ENCODE measurements around the gene PLAAT2. TPM values are rescaled to one million over a fixed set of nuclear protein-coding genes. Genes with fewer than 3 reads are reported as not detected.

Gene PLAAT2
- total and polyA plus RNA-seq, 2 of the 13 experiments (the other 11 are each of a cell fraction or from before 2014, with no cell fraction given) = 0.22 TPM; not detected in 1

DNA sequence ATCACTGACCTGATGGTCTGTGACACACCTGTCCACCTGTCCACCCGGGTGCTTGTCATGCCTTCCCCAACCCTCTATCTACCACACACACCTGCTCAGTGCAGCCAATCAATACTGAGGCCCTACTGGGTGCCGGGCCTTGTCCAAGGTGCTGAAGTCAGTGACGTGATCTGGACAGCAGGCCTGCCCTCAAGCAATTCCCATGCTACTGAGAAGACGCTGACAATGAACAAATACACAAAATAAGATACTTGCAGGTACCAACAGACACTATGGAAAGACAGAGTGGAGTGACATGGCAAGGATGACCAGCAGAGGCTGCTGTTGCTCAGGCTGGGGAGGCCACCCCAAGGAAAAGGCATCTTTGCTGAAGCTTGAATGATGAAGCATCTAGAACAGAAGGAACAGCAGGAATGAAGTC, 29.8 kb upstream of the PLAAT2 start (continued):
- TF ChIP-seq, protein P1, sequence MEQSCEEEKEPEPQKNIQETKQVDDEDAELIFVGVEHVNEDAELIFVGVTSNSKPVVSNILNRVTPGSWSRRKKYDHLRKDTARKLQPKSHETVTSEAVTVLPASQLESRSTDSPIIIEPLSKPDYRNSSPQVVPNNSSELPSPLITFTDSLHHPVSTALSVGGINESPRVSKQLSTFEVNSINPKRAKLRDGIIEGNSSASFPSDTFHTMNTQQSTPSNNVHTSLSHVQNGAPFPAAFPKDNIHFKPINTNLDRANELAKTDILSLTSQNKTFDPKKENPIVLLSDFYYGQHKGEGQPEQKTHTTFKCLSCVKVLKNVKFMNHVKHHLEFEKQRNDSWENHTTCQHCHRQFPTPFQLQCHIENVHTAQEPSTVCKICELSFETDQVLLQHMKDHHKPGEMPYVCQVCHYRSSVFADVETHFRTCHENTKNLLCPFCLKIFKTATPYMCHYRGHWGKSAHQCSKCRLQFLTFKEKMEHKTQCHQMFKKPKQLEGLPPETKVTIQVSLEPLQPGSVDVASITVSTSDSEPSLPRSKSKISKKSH (CRISPR knock-in tag; IDR thresholded peaks at IDR 0.05; ENCODE audit: borderline replicate concordance) = no peak
- TF ChIP-seq RAD21 (CRISPR knock-in tag; IDR thresholded peaks at IDR 0.05) (peak; percentile 75), ZNF776 (CRISPR knock-in tag; IDR thresholded peaks at IDR 0.05) (no peak), ZNF331 (CRISPR knock-in tag; IDR thresholded peaks at IDR 0.05) (peak; percentile 37; the same call in 1 of the 2 replicates), ATF7 (IDR thresholded peaks at IDR 0.05) (no peak), ATF7 (CRISPR knock-in tag; IDR thresholded peaks at IDR 0.05) (no peak), CAMTA2 (CRISPR knock-in tag; IDR thresholded peaks at IDR 0.05; ENCODE audit: borderline replicate concordance) (no peak), ZNF749 (CRISPR knock-in tag; IDR thresholded peaks at IDR 0.05; ENCODE audit: borderline replicate concordance) (no peak), ZKSCAN5 (CRISPR knock-in tag; IDR thresholded peaks at IDR 0.05) (no peak), ZSCAN9 (CRISPR knock-in tag; IDR thresholded peaks at IDR 0.05; ENCODE audit: borderline replicate concordance) (no peak), ZNF746 (CRISPR knock-in tag; IDR thresholded peaks at IDR 0.05) (no peak), NFKB2 (CRISPR knock-in tag; IDR thresholded peaks at IDR 0.05; ENCODE audit: borderline replicate concordance) (0 out of 2 replicates have a peak, but pooled peaks have one; percentile 31), ZKSCAN1 (IDR thresholded peaks at IDR 0.05; ENCODE audit: low read length) (peak; percentile 88), ZNF292 (CRISPR knock-in tag; IDR thresholded peaks at IDR 0.05; ENCODE audit: borderline replicate concordance, low read depth) (no peak), ZNF747 (CRISPR knock-in tag; IDR thresholded peaks at IDR 0.05; ENCODE audit: borderline replicate concordance) (no peak), KAT7 (CRISPR knock-in tag; IDR thresholded peaks at IDR 0.05; ENCODE audit: borderline replicate concordance) (no peak)
- TF ChIP-seq, protein P2, sequence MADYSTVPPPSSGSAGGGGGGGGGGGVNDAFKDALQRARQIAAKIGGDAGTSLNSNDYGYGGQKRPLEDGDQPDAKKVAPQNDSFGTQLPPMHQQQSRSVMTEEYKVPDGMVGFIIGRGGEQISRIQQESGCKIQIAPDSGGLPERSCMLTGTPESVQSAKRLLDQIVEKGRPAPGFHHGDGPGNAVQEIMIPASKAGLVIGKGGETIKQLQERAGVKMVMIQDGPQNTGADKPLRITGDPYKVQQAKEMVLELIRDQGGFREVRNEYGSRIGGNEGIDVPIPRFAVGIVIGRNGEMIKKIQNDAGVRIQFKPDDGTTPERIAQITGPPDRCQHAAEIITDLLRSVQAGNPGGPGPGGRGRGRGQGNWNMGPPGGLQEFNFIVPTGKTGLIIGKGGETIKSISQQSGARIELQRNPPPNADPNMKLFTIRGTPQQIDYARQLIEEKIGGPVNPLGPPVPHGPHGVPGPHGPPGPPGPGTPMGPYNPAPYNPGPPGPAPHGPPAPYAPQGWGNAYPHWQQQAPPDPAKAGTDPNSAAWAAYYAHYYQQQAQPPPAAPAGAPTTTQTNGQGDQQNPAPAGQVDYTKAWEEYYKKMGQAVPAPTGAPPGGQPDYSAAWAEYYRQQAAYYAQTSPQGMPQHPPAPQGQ (CRISPR knock-in tag; IDR thresholded peaks at IDR 0.05; ENCODE audit: borderline replicate concordance) = no peak
- TF ChIP-seq, protein P3, sequence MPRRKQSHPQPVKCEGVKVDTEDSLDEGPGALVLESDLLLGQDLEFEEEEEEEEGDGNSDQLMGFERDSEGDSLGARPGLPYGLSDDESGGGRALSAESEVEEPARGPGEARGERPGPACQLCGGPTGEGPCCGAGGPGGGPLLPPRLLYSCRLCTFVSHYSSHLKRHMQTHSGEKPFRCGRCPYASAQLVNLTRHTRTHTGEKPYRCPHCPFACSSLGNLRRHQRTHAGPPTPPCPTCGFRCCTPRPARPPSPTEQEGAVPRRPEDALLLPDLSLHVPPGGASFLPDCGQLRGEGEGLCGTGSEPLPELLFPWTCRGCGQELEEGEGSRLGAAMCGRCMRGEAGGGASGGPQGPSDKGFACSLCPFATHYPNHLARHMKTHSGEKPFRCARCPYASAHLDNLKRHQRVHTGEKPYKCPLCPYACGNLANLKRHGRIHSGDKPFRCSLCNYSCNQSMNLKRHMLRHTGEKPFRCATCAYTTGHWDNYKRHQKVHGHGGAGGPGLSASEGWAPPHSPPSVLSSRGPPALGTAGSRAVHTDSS (CRISPR knock-in tag; conservative IDR thresholded peaks at IDR 0.05) = no peak
- TF ChIP-seq, protein P4, sequence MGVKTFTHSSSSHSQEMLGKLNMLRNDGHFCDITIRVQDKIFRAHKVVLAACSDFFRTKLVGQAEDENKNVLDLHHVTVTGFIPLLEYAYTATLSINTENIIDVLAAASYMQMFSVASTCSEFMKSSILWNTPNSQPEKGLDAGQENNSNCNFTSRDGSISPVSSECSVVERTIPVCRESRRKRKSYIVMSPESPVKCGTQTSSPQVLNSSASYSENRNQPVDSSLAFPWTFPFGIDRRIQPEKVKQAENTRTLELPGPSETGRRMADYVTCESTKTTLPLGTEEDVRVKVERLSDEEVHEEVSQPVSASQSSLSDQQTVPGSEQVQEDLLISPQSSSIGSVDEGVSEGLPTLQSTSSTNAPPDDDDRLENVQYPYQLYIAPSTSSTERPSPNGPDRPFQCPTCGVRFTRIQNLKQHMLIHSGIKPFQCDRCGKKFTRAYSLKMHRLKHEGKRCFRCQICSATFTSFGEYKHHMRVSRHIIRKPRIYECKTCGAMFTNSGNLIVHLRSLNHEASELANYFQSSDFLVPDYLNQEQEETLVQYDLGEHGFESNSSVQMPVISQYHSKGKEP (CRISPR knock-in tag; IDR thresholded peaks at IDR 0.05) = no peak
- TF ChIP-seq, protein P5, sequence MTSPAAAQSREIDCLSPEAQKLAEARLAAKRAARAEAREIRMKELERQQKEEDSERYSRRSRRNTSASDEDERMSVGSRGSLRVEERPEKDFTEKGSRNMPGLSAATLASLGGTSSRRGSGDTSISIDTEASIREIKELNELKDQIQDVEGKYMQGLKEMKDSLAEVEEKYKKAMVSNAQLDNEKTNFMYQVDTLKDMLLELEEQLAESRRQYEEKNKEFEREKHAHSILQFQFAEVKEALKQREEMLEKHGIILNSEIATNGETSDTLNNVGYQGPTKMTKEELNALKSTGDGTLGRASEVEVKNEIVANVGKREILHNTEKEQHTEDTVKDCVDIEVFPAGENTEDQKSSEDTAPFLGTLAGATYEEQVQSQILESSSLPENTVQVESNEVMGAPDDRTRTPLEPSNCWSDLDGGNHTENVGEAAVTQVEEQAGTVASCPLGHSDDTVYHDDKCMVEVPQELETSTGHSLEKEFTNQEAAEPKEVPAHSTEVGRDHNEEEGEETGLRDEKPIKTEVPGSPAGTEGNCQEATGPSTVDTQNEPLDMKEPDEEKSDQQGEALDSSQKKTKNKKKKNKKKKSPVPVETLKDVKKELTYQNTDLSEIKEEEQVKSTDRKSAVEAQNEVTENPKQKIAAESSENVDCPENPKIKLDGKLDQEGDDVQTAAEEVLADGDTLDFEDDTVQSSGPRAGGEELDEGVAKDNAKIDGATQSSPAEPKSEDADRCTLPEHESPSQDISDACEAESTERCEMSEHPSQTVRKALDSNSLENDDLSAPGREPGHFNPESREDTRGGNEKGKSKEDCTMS (CRISPR knock-in tag; conservative IDR thresholded peaks at IDR 0.05) = no peak
